HFFc6 (cell line): ENCODE measurements around the gene COX10. TPM values are rescaled to one million over a fixed set of nuclear protein-coding genes. Genes with fewer than 3 reads are reported as not detected.
"Not testable (repeated sequence)": the region's sequence is repeated elsewhere in the genome, so short reads cannot be mapped to it uniquely, and the experiment has no call there.

Experiments
- DNase-seq: peaks from one replicate; pipeline ENCODE4 v3.0.0-alpha.2; 2018
- H3K27ac Mint-ChIP-seq: 2 replicates; pipeline ENCODE4 v1.8.0; 2020; ENCODE audit warnings: mild to moderate bottlenecking, mixed read lengths
- H3K27me3 Mint-ChIP-seq: 2 replicates; pipeline ENCODE4 v1.8.0; 2021; ENCODE audit warnings: mild to moderate bottlenecking, moderate library complexity, mixed read lengths; ENCODE audit not compliant: insufficient read depth
- H3K36me3 Mint-ChIP-seq: 2 replicates; pipeline ENCODE4 v1.8.0; 2021; ENCODE audit warnings: low read depth, mixed read lengths
- H3K4me1 Mint-ChIP-seq: 2 replicates; pipeline ENCODE4 v1.8.0; 2020; ENCODE audit warnings: low read depth, mixed read lengths
- H3K4me3 Mint-ChIP-seq: 2 replicates; pipeline ENCODE4 v1.8.0; 2020; ENCODE audit warnings: mild to moderate bottlenecking, moderate library complexity, mixed read lengths
- H3K9me3 Mint-ChIP-seq: 2 replicates; pipeline ENCODE4 v1.8.0; 2020; ENCODE audit warnings: mild to moderate bottlenecking, mixed read lengths
- total RNA-seq, 6 experiments: library from RNA; stranded (reverse); fragmentation: NEBNext Ultra II Directional; extraction: Animal tissue kit (Norgen Biotek cat#: 25700); gene quantifications; 2 replicates in 1 of 6; 3 replicates in 5 of 6; pipeline ENCODE4 v1.2.3, GENCODE V29; 2021
- TF ChIP-seq, protein P1 (sequence below): fragments of 200-600 bp; sonication (generic); IDR thresholded peaks from 2 replicates; pipeline ENCODE4 v1.5.0; 2021; ENCODE audit warnings: antibody characterized with exemption, mild to moderate bottlenecking

Gene COX10
- total RNA-seq, 6 experiments from 2014 or later, result 12.2 to 16.2 (median 14.8) TPM

DNA sequence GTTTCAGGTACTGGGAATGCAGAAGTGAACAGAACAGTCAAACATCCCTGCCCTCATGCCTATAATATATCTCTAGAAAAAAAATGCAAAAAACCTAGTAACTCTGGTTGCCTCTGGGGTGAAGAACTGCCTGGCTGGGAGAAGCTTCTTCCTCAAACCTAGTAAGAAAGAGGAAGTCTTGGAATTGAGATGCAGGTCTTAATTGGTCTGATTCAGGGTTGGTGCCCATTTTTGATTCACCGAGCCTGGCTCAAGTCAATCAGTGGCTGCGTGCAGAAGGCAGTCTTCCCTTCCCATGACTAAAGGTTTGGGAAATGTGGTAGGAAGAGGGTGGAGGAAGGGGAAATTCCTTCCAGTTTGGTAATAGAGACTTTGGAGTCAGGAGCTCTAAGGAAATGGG lies 145.0 kb downstream of the COX10 start:
- Mint-ChIP-seq H3K4me1 (peaks cover 27% of the 10 kb centered on the region), H3K36me3 (peaks cover 25% of the 10 kb centered on the region), H3K4me3 (peak overlapping the region; percentile 16; the same call in 1 of the 2 replicates), H3K27me3 (no peaks in the 10 kb centered on the region; the same call in 1 of the 2 replicates), H3K27ac (peak overlapping the region; percentile 71), H3K9me3 (no peaks in the 10 kb centered on the region)
- peak; percentile 59 for DNase-seq
- TF ChIP-seq, protein P1, sequence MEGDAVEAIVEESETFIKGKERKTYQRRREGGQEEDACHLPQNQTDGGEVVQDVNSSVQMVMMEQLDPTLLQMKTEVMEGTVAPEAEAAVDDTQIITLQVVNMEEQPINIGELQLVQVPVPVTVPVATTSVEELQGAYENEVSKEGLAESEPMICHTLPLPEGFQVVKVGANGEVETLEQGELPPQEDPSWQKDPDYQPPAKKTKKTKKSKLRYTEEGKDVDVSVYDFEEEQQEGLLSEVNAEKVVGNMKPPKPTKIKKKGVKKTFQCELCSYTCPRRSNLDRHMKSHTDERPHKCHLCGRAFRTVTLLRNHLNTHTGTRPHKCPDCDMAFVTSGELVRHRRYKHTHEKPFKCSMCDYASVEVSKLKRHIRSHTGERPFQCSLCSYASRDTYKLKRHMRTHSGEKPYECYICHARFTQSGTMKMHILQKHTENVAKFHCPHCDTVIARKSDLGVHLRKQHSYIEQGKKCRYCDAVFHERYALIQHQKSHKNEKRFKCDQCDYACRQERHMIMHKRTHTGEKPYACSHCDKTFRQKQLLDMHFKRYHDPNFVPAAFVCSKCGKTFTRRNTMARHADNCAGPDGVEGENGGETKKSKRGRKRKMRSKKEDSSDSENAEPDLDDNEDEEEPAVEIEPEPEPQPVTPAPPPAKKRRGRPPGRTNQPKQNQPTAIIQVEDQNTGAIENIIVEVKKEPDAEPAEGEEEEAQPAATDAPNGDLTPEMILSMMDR, result no peak

DNA sequence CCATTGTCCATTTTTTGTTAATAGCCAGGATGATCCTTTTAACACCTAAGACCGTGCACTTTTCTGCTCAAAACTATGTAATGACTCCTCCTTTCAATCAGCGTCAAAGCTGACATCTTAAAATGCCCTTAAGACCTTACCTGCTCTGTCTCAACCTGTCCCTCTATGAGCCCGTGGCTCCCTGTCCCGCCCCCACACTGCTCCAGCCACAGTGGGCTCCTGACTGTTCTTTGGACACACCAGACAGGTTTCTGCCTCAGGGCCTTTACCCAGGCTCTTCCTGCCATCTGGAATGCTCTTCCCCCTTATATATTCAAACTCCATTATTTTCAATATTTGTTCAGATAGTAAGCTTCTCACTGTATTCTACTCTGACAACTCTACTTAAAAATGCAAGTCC lies 153.3 kb downstream of the COX10 start:
- no peak for DNase-seq
- peaks cover 3% of the 10 kb centered on the region; the same call in 1 of the 2 replicates for H3K4me1 Mint-ChIP-seq
- TF ChIP-seq, protein P1, result no peak
- H3K36me3 Mint-ChIP-seq, result peaks cover 3% of the 10 kb centered on the region; the same call in 1 of the 2 replicates
- no peak overlapping the region for H3K27ac Mint-ChIP-seq
- H3K27me3 Mint-ChIP-seq, result peaks cover 5% of the 10 kb centered on the region
- H3K4me3 Mint-ChIP-seq, result no peak overlapping the region
- no peaks in the 10 kb centered on the region for H3K9me3 Mint-ChIP-seq

DNA sequence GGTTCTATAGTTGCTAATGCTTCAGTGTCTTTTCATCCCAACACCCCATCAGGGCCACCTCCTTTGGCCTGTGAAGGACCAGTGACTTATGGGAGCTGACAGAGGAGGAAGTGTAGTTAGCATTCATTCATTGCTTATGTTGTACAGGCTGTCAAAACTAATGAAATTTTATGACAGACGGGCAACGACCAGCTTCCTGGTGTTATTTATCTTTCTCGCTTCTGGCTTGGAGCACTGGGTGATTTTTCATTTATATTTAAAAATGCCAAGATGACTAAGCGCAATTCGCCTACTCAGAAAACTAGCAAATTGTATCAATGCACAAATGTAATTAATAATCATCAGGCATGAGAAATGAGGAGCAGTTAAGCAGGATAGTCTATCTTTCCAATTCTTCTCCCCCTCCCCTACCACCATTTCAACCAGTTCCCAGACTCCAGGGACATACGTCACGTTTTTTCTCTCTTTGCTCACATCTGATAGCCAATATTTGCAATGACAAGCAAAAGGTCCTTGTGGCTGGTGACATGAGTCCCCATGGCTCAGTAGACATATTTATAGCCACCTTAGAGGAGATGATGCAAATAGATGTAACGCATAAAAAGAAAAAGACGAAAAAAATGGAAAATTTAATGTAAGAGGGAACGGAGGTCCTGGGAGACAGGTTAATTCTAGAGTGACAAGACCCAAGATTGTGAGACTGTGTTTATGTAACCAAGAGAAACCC lies 156.1 kb downstream of the COX10 start:
- Mint-ChIP-seq H3K4me1 (peaks cover 24% of the 10 kb centered on the region), H3K27me3 (peaks cover 5% of the 10 kb centered on the region), H3K36me3 (peaks cover 8% of the 10 kb centered on the region), H3K9me3 (no peaks in the 10 kb centered on the region), H3K4me3 (no peak overlapping the region), H3K27ac (no peak overlapping the region)
- TF ChIP-seq, protein P1, result no peak
- DNase-seq, result no peak

DNA sequence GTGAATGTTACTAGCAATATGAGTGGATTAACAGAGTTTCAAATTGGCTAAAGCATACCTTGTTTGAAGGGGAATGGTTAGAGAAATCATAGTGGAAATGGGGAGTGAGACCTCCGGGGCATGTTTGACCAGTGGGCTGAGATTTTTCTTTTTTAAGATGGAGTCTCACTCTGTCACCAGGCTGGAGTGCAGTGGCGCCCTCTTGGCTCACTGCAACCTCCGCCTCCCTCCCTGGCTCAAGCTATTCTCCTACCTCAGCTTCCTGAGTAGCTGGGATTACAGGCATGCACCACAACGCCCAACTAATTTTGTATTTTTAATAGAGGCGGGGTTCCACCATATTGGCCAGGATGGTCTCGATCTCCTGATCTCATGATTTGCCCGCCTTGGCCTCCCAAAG lies 157.7 kb downstream of the COX10 start:
- DNase-seq, result no peak
- Mint-ChIP-seq H3K4me1 (peaks cover 30% of the 10 kb centered on the region), H3K4me3 (no peak overlapping the region), H3K27ac (no peak overlapping the region), H3K9me3 (no peaks in the 10 kb centered on the region), H3K27me3 (peaks cover 5% of the 10 kb centered on the region), H3K36me3 (peaks cover 8% of the 10 kb centered on the region)
- TF ChIP-seq, protein P1, result no peak

DNA sequence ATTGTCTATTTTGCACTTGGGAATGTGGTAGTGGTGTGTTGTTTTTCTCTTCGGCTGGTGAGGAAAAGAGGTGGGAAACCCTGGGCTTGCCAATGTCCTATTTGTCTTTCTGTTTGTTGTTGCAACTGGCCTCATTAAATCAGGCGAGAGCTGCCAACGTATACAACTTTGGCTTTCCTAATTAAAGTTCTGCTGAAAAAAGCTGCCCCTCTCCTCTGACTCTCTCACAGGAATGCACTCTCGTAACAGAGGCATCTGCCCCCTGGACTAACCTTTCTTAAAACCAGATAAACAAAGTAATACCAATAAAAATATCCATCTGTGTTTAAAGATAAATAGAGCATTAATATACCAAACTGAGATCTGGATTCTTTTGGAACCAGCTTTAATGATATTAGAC lies 159.6 kb downstream of the COX10 start:
- TF ChIP-seq, protein P1, result no peak
- H3K27ac Mint-ChIP-seq, result peak overlapping the region; percentile 25
- H3K36me3 Mint-ChIP-seq, result peaks cover 8% of the 10 kb centered on the region
- peaks cover 30% of the 10 kb centered on the region for H3K4me1 Mint-ChIP-seq
- peaks cover 5% of the 10 kb centered on the region for H3K27me3 Mint-ChIP-seq
- 0 out of 2 replicates have a peak overlapping the region, but pooled peaks have one; percentile 8 for H3K4me3 Mint-ChIP-seq
- peak; percentile 68 for DNase-seq
- no peaks in the 10 kb centered on the region for H3K9me3 Mint-ChIP-seq

DNA sequence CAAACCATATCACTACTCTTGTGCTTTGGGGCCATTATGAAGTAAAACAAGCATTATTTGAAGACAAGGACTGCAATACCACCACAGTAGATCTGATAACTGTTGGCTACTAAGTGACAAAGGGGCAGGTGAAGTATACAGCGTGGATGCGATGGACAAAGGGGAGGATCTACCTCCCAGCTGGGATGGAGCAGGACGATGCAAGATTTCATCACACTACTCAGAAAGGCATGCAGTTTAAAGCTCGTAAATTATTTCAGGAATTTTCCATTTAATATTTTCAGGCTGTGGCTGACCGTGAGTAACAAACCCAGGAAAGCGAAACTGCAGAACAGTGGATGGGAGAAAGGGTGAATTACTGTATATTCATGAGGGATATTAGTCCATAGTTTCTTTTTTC lies 161.9 kb downstream of the COX10 start:
- Mint-ChIP-seq H3K4me3 (peak overlapping the region; percentile 65), H3K4me1 (peaks cover 30% of the 10 kb centered on the region), H3K27ac (peak overlapping the region; percentile 20; the same call in 1 of the 2 replicates)
- not testable (repeated sequence) for H3K9me3 Mint-ChIP-seq, H3K36me3 Mint-ChIP-seq, H3K27me3 Mint-ChIP-seq, DNase-seq

DNA sequence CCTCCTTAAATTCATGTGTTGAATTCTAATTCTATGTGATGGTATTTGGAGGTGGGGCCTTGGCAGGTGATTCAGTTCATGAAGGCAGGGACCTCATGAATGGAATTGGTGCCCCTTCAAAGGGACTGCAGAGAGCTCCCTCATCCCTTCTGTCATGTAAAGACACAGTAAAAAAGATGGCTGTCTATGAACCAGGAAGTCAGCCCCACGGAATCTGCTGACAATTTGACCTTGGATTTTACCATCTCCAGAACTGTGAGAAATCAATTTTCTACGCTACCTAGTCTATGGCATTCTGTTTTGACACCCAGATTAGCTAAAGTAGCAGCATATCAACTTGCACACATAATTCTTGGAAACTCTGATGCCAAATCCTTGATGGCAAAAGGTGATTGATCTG lies 165.7 kb downstream of the COX10 start:
- H3K9me3 Mint-ChIP-seq, H3K36me3 Mint-ChIP-seq, H3K4me3 Mint-ChIP-seq, H3K4me1 Mint-ChIP-seq, DNase-seq, H3K27me3 Mint-ChIP-seq, H3K27ac Mint-ChIP-seq: not testable (repeated sequence)

DNA sequence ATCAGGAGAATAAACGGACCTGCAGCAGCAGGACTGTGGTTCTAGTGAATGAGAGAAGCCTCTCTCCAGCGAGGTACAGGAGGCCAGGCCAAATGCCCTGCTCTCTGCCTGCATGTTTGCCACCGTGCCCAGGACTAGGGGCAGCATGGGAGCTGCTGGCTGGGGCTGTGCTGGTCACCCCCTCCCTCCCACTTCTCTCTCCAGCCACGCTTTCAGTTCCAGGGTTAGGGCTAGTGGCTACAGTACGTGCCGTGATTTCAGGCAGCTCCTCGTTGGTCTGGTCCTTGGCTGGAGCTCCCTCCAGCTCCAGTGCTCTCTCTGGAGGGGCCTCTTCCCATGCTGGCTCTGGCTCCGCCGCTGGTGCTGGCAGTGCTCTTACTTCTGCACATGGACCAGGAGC lies 166.7 kb downstream of the COX10 start:
- H3K4me1 Mint-ChIP-seq, H3K27me3 Mint-ChIP-seq, H3K4me3 Mint-ChIP-seq, DNase-seq, H3K36me3 Mint-ChIP-seq, H3K27ac Mint-ChIP-seq, H3K9me3 Mint-ChIP-seq: not testable (repeated sequence)

DNA sequence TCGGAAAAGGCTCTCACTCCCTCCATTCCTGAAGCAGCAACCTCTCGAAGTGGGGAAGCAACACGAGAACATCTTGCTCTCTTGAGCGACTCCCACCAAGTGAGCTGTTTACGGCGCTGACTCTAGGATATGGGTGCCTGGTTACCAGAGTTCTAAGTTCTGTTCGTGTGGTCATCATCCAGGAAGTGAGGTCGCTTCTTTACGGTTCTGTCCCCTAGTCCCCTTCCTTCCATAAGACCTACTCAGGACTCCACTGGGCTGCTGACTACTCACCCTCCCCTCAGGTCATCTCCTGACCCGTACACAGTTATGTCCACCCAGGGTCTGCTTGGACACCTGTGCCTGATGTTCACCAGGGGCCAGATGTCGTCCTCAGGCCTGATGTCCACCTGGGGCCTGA lies 167.5 kb downstream of the COX10 start, which contains the start of gene CDRT15:
TSS of gene CDRT15 (minus strand) at position 101 of the 400 bp plus-strand sequence. CDS start at position 72, 29 bp downstream.
- DNase-seq, H3K4me3 Mint-ChIP-seq, H3K4me1 Mint-ChIP-seq, H3K27me3 Mint-ChIP-seq, H3K27ac Mint-ChIP-seq, H3K36me3 Mint-ChIP-seq, H3K9me3 Mint-ChIP-seq: not testable (repeated sequence)
